GM21717 (cell line): ENCODE measurements around the gene PLCD1.

Experiments used
- ATAC-seq: cut with Tn5 transposase; IDR thresholded peaks from one replicate; pipeline ENCODE4 v1.9.1; 2021; ENCODE audit warnings: mild to moderate bottlenecking, moderate library complexity; ENCODE audit not compliant: unreplicated experiment

The PLCD1 gene

GRCh38 chr3:38001456-38002081, 27.9 kb downstream of the PLCD1 start:
- no peak for ATAC-seq

- no peak for ATAC-seq
Observed at GRCh38 chr3:38000965-38001455, 28.4 kb downstream of the PLCD1 start.

- ATAC-seq, result no peak
Observed at GRCh38 chr3:38000242-38000916, 29.1 kb downstream of the PLCD1 start.

- ATAC-seq, result no peak
Observed at GRCh38 chr3:37999836-38000235, 29.6 kb downstream of the PLCD1 start.

- no peak for ATAC-seq
Observed at GRCh38 chr3:37997791-37998370, 31.6 kb downstream of the PLCD1 start.

- ATAC-seq, result no peak
Observed at GRCh38 chr3:37997342-37997741, 32.1 kb downstream of the PLCD1 start.

GRCh38 chr3:37996785-37997301, 32.6 kb downstream of the PLCD1 start:
- ATAC-seq, result peak; percentile 48

GRCh38 chr3:37995652-37996641, 33.5 kb downstream of the PLCD1 start:
- ATAC-seq, result no peak

GRCh38 chr3:37994639-37994972, 34.8 kb downstream of the PLCD1 start:
- ATAC-seq, result no peak

GRCh38 chr3:37993820-37994638, 35.4 kb downstream of the PLCD1 start:
- ATAC-seq, result peak; percentile 68

GRCh38 chr3:37993460-37993819, 36.0 kb downstream of the PLCD1 start:
- no peak for ATAC-seq

GRCh38 chr3:37993067-37993455, 36.4 kb downstream of the PLCD1 start:
- no peak for ATAC-seq

- ATAC-seq, result no peak
Observed at GRCh38 chr3:37992271-37993066, 37.0 kb downstream of the PLCD1 start.

- no peak for ATAC-seq
Observed at GRCh38 chr3:37991823-37992222, 37.6 kb downstream of the PLCD1 start.

GRCh38 chr3:37991109-37991508, 38.3 kb downstream of the PLCD1 start:
- ATAC-seq, result no peak

GRCh38 chr3:37990527-37990926, 38.9 kb downstream of the PLCD1 start, which contains the start of gene VILL:
Gene VILL, plus strand, starts transcription at chr3:37990786. Its CDS starts 2,887 bp downstream, at chr3:37993673.
- no peak for ATAC-seq

GRCh38 chr3:37989821-37990480, 39.5 kb downstream of the PLCD1 start:
- ATAC-seq, result no peak

- no peak for ATAC-seq
Observed at GRCh38 chr3:37988931-37989525, 40.4 kb downstream of the PLCD1 start.
